ENCODE results near the gene THAP11. TPM values are rescaled to one million over a fixed set of nuclear protein-coding genes. Genes with fewer than 3 reads are reported as not detected.
A peak's percentile ranks its signal among the peaks of the same experiment; 100 is the strongest.

Gene THAP11
- total and polyA plus RNA-seq, 4 donors, result 9.6 to 31.1 (median 24.6) TPM

- DNase-seq (peak; percentile 70 to 79 (median 79)), ATAC-seq (ENCODE audit: insufficient read depth, low FRiP score) (peak; percentile 91)
- peak within 1 kb of the TSS; percentile 95 for H3K4me3 ChIP-seq
- H3K27ac ChIP-seq (ENCODE audit: low read depth in 1 of 2, low read length in 1 of 2), result peak within 1 kb of the TSS; percentile 66 to 91
- H3K9ac ChIP-seq (ENCODE audit: insufficient read depth in 1 of 2, low read length in 2 of 2), result peak within 1 kb of the TSS; percentile 63 to 80
- WGBS, 2 donors, result 1 to 3% methylated on average over 38 to 72 of the region's 72 CpGs
- H3K27me3 ChIP-seq (ENCODE audit: control insufficient read depth in 3 of 3, insufficient read depth in 3 of 3, low read length in 2 of 3), result no peaks in the 10 kb centered on the region
- H3K9me3 ChIP-seq (ENCODE audit: control insufficient read depth in 4 of 4, insufficient read depth in 3 of 4, low read length in 3 of 4), result no peaks in the 10 kb centered on the region
- TF ChIP-seq CTCF (IDR thresholded peaks at IDR 0.05; ENCODE audit: control extremely low read depth, extremely low read depth), result no peak
- H3K4me1 ChIP-seq (ENCODE audit: control insufficient read depth in 5 of 5, insufficient read depth in 5 of 5, low read length in 5 of 5), result peaks cover 7 to 15% (median 9%) of the 10 kb centered on the region in 5 donors
- peaks cover 0 to 38% (median 23%) of the 10 kb centered on the region in 4 donors for H3K36me3 ChIP-seq (ENCODE audit: control insufficient read depth in 4 of 4, insufficient read depth in 4 of 4, low read length in 4 of 4)
These were observed 30.7 kb downstream of the THAP11 start, which contains the start of gene EDC4 for GRCh38 chr16:67872631-67873434. EDC4 (plus strand) TSS chr16:67873052; CDS start chr16:67873262, 210 bp downstream.

GRCh38 chr16:67873435-67874370, 31.6 kb downstream of the THAP11 start:
- Histone ChIP-seq H3K4me3 (peak overlapping the region; percentile 95), H3K4me1 (ENCODE audit: control insufficient read depth in 5 of 5, insufficient read depth in 5 of 5, low read length in 5 of 5) (peaks cover 7 to 15% (median 9%) of the 10 kb centered on the region in 5 donors), H3K9me3 (ENCODE audit: control insufficient read depth in 4 of 4, insufficient read depth in 3 of 4, low read length in 3 of 4) (no peaks in the 10 kb centered on the region), H3K27ac (ENCODE audit: low read depth in 1 of 2, low read length in 1 of 2) (peak overlapping the region; percentile 66 to 91), H3K36me3 (ENCODE audit: control insufficient read depth in 4 of 4, insufficient read depth in 4 of 4, low read length in 4 of 4) (peaks cover 0 to 40% (median 25%) of the 10 kb centered on the region in 4 donors), H3K27me3 (ENCODE audit: control insufficient read depth in 3 of 3, insufficient read depth in 3 of 3, low read length in 2 of 3) (no peaks in the 10 kb centered on the region), H3K9ac (ENCODE audit: insufficient read depth in 1 of 2, low read length in 2 of 2) (peak overlapping the region; percentile 63 to 80)
- 11 to 14% methylated on average over 23 of the region's 23 CpGs for WGBS, 2 donors
- DNase-seq (no peak), ATAC-seq (ENCODE audit: insufficient read depth, low FRiP score) (no peak)
- TF ChIP-seq CTCF (IDR thresholded peaks at IDR 0.05; ENCODE audit: control extremely low read depth, extremely low read depth), result no peak

DNA sequence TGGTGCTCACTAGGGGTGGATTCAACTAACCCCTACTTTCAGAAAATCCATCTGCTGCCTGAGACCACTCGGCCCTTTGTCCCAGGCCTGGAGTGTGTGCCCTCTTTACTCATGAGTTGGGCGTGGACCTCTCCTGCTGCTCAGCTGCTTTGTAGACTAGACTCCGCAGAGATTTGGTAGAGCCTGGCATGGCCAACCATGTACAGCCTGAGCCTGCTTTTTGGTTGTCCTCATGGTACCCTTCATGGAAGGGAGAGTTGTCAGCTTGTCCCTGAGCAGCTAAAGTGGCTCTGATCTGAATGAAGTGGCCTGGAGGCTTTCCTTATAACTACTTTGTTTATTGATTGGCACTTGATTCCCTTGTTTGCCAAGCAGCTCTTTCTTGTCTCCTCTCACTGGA, 32.3 kb downstream of the THAP11 start:
- 57 to 73% methylated on average over 3 of the region's 3 CpGs for WGBS, 2 donors
- no peaks in the 10 kb centered on the region for H3K9me3 ChIP-seq (ENCODE audit: control insufficient read depth in 4 of 4, insufficient read depth in 3 of 4, low read length in 3 of 4)
- H3K36me3 ChIP-seq (ENCODE audit: control insufficient read depth in 4 of 4, insufficient read depth in 4 of 4, low read length in 4 of 4), result peaks cover 1 to 43% (median 29%) of the 10 kb centered on the region in 4 donors
- peaks cover 7 to 15% (median 9%) of the 10 kb centered on the region in 5 donors for H3K4me1 ChIP-seq (ENCODE audit: control insufficient read depth in 5 of 5, insufficient read depth in 5 of 5, low read length in 5 of 5)
- ATAC-seq (ENCODE audit: insufficient read depth, low FRiP score) (no peak), DNase-seq (no peak)
- H3K9ac ChIP-seq (ENCODE audit: insufficient read depth in 1 of 2, low read length in 2 of 2), result peak overlapping the region; percentile 63 to 80
- no peak overlapping the region for H3K27ac ChIP-seq (ENCODE audit: low read depth in 1 of 2, low read length in 1 of 2)
- no peak for TF ChIP-seq CTCF (IDR thresholded peaks at IDR 0.05; ENCODE audit: control extremely low read depth, extremely low read depth)
- H3K27me3 ChIP-seq (ENCODE audit: control insufficient read depth in 3 of 3, insufficient read depth in 3 of 3, low read length in 2 of 3), result no peaks in the 10 kb centered on the region
- H3K4me3 ChIP-seq, result no peak overlapping the region

Data from lung (tissue), 12 donors.